GM19467 (cell line): ENCODE measurements around the gene NFKBIE.
"Not testable (repeated sequence)": the region's sequence is repeated elsewhere in the genome, so short reads cannot be mapped to it uniquely, and the experiment has no call there.

Experiments
- ATAC-seq: cut with Tn5 transposase; IDR thresholded peaks from one replicate; pipeline ENCODE4 v1.9.1; 2021; ENCODE audit warnings: mild to moderate bottlenecking, moderate library complexity; ENCODE audit not compliant: unreplicated experiment

NFKBIE gene

DNA sequence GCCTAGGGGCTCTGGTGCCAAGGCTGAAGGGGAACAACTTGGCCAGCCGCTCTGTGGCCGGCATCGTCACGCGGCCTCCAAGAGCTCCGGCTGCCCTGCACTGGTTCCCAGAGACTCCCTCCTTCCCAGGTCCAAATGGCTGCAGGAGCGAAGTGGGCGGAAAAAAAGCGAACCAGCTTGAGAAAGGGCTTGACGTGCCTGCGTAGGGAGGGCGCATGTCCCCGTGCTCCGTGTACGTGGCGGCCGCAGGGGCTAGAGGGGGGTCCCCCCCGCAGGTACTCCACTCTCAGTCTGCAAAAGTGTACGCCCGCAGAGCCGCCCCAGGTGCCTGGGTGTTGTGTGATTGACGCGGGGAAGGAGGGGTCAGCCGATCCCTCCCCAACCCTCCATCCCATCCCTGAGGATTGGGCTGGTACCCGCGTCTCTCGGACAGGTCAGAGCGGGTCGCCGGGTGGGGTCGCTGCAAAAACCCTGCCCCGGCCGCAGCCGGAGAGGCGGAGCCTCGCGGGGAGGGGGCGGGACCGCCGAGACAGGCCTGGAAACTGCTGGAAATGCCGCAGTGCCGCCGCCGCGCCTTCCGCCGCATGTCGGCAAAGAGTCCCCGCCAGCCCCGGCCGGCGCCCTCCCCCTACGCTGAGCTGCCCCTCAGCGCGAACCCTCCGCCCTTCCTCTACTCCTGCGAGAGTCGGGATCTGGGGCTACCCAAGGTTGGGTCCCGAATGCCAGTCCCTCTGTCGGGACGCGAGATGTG is 19.3 kb downstream of the NFKBIE start:
- ATAC-seq, result peak; percentile 40

DNA sequence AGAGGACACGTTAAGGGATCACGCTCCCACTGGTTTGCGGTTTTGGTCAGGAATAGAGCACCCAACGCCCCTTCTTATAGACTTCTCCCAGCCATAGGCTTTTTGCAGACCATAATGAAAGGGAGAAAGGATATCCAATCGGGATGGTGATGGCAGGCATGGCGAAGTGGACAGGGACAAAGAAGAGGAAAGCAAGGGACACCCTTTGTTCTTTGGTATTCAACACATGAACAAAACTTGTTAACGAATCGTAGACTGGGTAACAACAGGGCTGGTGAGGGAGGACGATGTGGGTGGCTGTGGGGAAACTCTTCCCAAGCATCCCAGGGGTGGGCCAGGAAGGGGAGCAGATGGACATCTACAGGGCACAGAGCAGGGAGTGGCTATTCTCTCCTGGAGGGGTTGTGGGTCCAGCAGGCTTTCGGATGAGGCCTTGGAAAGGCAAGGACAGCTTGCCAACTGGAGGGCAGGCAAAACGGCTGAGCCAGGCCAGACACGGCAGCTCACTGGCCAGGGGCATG is 19.9 kb downstream of the NFKBIE start:
- ATAC-seq, result no peak

DNA sequence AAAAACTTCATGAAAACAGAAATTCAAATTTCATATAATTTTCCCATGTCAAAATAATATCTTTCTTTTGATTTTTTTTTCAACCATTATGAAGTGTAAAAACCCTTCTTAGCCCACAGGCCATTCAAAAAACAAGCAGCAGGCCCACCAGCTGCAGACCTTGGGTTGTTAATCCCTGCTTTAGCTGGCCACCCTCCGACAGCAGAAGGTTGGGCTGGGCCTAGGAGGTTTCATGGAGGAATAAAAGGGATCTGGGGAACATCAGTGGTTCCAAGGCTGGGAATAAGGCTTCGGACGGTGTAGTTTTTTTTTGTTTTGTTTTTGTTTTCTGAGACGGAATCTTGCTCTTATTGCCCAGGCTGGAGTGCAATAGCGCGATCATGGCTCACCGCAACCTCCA is 22.0 kb downstream of the NFKBIE start:
- no peak for ATAC-seq

DNA sequence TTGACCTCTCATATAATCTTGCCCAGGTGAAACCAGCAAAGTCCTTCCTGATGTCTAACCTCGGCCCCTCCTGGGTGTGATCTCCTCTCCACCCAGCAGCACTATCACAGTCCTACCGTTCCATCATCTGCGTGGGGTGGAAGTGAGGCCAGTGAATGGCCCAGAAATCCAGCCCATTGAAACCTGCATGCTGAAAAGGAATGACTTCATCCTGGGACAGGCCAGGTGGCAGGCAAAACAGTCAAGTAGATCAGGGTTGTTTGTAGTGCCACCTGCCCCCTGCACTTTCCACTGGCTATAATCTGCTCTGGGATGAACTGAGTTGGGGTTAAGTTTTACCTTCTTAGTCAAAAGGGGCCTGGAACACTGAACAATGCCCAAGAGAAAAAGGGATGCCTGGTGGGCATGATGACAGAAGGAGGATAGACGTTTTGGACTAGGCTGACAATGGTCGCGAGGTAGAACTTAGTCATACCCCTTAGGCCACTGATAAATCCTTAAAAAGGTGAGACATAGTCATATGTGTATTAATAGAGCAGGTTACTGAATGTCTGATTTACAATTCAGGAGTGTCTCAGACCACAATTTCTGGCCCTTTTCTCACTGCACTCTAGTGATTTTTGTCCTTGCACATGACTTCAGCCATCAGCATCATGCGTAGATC is 26.5 kb downstream of the NFKBIE start:
- no peak for ATAC-seq

DNA sequence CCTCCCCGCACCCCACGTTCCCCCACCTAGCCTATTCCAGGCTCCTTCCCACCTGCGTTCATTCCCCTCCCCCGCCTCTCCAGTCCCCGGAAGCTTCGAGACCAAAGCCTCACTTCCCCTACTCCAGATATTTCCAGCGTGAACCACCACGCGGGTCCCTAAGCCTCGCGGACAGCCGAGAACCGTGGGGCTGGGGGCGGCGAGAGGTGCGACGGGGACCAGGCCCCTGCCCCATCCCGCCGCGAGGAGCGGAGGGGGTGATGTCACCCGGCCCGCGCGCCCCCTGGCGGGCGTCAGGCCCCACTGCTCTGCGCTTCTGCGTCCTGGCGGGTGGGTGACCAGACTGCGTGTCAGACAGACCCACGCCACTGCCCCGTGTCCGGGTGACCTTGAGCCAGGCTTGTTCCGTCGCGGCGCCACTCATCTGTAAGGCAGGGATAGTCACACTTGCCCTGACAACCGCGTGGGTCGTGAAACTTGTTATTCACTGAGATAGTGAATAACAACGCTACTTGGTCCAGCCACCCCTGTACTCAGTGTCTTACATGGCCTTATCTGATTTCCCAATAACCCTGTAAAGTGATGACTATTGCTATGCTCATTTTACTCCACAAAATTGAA is 27.4 kb downstream of the NFKBIE start:
- ATAC-seq, result peak; percentile 68

DNA sequence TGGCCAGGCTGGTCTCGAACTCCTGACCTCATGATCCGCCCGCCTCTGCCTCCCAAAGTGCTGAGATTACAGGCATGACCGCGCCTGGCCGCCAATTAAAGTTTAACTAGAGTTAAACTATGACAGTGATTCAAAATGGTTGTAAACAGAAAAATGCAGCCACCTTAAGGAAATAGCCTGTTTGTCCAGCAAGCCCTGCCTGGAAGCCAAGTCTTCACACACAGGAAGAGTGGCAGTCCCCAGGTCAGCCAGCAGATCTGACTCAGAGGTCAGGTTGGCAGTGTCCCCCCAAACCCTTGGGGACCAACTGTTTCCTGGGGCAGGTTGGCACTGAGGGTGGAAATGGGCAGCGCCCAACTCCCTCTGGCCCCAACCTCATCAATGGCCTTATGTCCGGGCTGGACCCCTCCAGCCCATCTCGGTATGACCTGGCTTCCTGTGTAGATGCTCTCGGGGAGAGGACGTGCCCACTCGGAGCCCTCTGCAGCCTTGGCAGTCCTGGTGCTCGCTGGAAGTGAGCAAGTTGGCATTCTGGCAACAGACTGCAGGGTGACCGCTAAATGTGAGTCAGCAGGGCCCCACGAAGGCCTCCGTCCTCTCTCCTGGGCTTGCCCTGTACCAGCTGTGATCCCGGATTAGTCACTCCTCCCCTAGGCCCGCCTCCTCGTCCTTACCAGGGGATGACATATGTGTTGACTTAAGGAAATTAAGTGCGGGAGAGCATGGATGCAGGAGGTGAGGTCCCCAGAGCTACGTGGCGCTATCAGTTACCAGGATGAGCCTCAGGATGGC is 28.1 kb downstream of the NFKBIE start:
- ATAC-seq, result peak; percentile 54

DNA sequence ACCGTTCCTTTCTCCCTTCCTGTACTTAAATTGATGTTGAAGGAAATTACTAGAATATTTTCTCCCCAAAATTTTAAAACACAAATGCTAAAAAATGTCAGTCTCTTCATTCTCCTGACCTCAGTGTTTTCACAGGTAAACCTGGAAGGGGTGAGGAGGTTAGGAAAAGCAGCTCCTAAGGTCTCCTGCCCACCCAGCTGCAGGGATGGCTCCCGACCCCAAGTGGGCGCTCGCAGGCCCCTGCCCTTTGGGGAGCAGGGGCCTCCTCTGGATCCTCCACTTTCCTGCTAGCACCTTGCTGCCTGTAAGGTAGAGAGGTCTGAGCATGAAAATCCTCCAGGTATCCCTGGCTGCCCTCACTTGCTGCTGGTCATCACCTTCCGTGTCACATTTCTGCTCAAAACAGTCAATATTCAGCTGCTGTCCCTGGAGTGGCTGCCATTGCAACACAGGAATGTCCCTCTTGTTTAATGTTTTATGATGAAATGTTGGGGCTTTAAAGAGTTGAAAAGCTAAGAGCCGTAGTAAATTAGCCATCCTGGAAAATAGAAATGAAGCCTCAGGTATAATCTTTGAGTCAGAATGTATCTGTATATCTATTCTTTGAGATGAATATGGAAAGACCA is 29.3 kb downstream of the NFKBIE start:
- ATAC-seq, result no peak

DNA sequence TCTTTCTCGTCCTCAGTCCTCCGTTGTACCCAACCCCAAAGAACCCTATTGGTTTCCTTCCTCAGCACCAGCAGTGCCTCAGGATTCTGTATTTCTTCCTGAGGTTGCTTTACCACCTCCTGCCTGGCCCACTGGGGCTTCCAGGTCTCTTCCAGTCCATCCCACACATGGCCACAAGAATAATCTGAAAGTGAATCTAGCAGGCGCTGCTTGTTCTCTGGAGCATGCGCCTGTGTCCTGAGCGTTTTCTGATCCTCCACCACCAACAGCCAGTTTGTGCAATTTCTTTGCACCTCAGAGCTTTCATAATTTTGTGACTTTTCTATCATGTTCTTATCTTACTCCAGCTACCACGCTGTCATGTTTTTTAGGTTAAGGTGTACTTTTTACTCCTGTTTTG is 30.1 kb downstream of the NFKBIE start:
- ATAC-seq, result no peak

DNA sequence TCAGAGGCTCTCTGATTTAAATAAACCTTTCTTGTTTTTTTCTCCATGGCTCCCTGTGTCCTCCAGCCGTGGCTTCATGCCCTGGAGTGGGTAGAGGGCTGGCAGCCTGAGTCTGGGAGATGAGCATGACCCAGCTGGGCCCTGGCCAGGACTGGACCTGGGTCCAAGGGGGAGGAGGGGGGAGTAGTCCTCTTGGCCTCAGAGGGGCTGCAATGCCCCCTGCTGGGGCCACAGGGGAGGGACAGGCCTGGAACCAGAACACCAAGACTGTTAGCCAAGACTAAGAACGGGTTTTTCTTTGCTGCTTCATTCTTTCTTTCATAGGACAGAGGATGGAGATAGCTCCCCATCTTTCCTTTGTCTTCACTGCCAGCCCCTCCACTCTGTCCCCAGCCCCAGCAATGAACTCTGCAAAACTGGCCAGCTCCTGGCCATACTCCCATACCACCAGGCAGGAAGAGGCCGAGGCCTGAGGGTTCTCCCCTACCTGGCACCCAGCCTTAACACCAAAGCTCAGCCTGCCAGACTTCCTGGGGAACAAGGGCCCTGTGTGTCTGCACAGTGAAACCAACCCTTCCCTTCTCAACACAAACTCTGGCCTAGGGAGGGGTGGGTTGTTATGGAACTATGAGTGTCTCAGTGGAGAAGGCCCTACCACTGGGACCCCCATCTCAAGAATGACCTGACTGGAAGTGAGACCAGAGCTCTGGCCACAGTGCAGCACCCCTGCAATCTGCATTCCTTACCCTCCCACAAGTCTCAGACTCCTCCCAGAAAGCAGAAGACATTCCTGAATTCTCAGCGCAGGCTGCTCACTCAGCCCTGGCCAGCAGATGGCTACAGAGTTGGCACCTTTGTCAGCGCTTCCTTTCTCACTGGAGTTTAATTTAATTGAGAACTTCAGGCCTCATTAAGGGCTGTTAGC is 31.0 kb downstream of the NFKBIE start:
- ATAC-seq, result no peak

DNA sequence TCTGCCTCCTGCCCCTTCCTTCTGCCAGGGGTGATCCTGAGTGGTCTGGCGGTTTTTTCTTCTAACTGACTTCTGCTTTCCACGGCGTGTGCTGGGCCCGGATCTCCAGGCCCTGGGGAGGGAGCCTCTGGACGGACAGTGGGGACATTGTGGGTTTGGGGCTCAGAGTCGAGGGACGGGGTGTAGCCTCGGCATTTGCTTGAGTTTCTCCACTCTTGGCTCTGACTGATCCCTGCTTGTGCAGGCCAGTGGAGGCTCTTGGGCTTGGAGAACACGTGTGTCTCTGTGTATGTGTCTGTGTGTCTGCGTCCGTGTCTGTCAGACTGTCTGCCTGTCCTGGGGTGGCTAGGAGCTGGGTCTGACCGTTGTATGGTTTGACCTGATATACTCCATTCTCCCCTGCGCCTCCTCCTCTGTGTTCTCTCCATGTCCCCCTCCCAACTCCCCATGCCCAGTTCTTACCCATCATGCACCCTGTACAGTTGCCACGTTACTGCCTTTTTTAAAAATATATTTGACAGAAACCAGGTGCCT is 31.7 kb downstream of the NFKBIE start:
- ATAC-seq, result no peak

DNA sequence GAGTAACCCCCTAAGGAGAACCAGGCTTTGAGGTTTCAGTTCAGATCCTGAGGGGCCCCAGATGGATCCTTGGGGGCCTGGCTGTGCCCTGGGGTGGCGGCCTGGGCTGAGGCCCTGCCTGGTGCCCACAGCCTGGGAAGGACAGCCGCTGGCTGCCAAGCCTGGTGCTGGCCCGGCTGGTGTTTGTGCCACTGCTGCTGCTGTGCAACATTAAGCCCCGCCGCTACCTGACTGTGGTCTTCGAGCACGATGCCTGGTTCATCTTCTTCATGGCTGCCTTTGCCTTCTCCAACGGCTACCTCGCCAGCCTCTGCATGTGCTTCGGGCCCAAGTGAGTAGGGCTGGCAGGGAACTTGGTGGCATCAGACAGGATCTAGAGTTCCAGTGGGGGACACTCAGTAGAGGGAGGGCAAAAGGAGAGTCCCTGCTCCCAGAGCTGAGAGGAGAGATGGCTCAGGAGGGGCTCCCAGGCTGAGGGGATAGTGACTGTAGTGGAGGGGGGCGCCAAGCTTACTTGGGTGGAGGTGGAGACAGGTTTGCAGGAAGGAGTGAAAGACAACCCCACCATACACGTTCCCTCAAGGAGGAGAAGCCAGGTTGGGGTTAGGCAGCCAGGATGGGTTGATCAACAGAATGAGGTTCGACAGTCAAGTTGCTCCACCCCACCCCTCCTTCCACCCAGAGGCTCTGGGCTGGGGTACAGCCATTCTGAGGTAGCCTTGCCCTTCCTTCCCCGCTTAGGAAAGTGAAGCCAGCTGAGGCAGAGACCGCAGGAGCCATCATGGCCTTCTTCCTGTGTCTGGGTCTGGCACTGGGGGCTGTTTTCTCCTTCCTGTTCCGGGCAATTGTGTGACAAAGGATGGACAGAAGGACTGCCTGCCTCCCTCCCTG is 32.4 kb downstream of the NFKBIE start:
- ATAC-seq, result no peak

DNA sequence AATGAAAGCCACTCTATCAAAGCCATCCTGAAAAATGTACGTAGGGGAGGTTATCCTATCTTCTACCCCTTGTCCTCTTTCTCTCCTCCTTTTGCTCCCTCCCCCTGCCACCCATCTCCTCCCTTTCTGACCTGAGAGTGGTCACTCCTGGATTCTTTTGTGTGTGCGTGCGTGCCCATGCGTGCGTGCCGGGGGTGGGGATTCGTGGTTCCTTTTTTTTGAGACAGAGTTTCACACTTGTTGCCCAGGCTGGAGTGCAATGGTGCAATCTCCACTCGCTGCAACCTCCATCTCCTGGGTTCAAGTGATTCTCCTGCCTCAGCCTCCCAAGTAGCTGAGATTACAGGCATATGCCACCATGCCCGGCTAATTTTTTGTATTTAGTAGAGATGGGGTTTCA is 33.9 kb downstream of the NFKBIE start:
- not testable (repeated sequence) for ATAC-seq

DNA sequence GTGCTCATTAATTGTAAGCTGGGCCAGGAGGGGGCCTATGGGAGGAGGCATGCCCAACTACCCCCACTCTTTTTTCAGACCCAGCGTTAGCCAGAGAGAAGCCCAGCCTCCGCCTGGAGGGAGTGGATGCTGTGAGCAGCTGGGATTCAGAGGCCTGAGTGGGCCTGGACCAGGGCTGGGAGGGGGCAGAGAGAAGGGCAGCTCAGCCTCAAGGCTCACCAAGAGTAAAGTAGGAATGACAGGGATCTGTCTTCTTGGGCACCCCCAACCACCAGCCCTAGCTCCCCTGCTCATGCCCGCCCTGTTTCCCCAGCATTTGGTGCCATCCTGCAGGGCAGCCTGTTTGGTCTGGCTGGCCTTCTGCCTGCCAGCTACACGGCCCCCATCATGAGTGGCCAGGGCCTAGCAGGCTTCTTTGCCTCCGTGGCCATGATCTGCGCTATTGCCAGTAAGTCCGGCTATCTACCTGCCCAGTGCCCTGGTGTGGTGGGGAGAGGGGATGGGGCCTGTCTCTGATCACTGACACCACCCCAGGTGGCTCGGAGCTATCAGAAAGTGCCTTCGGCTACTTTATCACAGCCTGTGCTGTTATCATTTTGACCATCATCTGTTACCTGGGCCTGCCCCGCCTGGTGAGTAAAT is 35.2 kb downstream of the NFKBIE start:
- ATAC-seq, result no peak

DNA sequence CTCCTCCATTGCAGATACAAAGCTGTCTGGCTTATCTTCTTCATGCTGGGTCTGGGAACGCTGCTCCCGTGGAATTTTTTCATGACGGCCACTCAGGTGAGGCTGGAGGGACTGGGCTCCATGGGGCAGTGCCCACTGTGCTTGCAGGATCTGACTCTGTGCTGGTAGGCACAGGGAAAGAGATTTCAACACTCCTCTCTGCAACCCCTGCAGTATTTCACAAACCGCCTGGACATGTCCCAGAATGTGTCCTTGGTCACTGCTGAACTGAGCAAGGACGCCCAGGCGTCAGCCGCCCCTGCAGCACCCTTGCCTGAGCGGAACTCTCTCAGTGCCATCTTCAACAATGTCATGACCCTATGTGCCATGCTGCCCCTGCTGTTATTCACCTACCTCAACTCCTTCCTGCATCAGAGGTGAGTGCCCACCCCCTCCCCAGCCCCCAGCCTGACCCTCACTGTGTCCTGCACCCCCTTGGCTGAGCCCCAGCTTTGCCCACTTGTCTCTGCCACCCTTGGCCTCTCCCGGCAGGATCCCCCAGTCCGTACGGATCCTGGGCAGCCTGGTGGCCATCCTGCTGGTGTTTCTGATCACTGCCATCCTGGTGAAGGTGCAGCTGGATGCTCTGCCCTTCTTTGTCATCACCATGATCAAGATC is 35.8 kb downstream of the NFKBIE start:
- ATAC-seq, result no peak

DNA sequence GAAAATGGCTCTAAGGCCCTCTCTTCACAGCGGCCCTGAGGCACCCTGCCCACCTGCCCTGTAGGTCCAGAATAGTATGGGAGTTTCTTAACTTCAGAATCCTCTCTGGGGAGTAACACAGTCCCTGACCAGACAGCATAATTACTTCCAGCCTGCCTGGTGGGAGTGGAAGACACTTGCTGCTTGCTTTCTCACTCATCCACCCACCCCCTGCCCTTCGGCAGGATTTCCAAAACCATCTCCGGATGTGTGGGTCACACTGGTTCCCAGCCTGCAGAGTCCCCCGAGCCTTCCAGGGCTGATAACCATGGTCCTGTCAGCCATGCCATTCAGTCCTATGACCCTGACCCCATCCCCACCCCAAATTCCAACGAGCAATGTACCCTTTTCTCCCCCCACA is 36.5 kb downstream of the NFKBIE start:
- no peak for ATAC-seq

DNA sequence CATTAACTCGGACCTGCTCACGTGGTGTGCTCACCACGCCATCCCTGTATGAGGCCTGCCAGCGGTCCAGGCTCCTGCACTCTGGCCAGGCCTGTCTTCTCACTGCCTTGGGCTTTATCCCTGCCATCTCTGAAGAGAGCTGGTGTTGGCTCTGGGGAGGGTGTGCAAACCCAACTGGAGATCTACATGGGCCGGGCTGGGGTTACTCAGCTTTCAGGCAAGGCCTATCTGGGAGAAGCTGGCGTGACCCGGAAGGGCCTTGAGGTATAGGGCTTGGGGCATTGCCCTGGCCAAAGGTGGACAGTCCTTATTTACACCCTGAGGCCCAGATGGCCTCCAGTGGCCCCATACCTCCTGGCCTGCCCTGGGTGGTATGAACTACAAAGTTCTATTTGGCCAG is 36.9 kb downstream of the NFKBIE start:
- ATAC-seq, result no peak

DNA sequence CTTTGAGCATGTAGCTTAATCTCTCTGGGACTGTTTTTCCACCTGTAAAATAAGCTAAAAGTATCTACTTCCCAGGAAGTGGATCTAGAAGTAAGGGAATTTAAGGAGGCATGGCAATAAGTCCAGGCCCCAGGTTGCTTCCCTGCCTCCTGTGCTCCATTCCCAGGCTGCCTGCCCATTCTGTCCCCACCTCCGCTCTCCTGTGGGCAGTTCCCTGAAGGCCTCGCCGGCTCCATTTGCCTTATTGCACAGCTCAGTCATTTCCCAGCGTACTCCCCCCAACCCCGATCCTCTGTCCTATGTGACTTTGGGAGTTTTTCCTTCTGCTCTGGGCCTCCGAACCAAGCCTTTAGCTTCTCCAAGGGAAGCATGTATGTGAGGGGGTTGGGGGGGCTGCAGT is 37.3 kb downstream of the NFKBIE start:
- ATAC-seq, result no peak
